Spleen (tissue), 11 donors: ENCODE measurements around the gene BMPR1A. TPM values are rescaled to one million over a fixed set of nuclear protein-coding genes. Genes with fewer than 3 reads are reported as not detected.
A peak's percentile ranks its signal among the peaks of the same experiment; 100 is the strongest.
"Not testable (repeated sequence)": the region's sequence is repeated elsewhere in the genome, so short reads cannot be mapped to it uniquely, and the experiment has no call there.

Experiments
- DNase-seq: peaks from one replicate; pipeline ENCODE4 v3.0.0-alpha.2; 2020
- H3K27ac ChIP-seq, 8 donors: fragments of 200-600 bp; sonication (generic) in 7 of 8; 1 replicate in 4 of 8; 2 replicates in 4 of 8; pipeline versions ENCODE4 v1.5.0 to v1.8.0; 2016 to 2021; ENCODE audit warnings: inconsistent platforms in 4 of 8, mild to moderate bottlenecking in 4 of 8, moderate library complexity in 1 of 8
- H3K27me3 ChIP-seq, 7 donors: fragments of 200-600 bp; sonication (generic) in 6 of 7; replicated peaks in 1 of 7; 1 replicate in 4 of 7; 2 replicates in 3 of 7; pipeline versions ENCODE4 v1.5.0 to v1.8.0; 2016 to 2021; ENCODE audit warnings: inconsistent platforms in 3 of 7, mild to moderate bottlenecking in 1 of 7
- H3K36me3 ChIP-seq, 6 donors: fragments of 200-600 bp; sonication (generic) in 5 of 6; 1 replicate in 4 of 6; 2 replicates in 2 of 6; pipeline versions ENCODE4 v1.5.0 to v1.8.0; 2016 to 2021; ENCODE audit warnings: inconsistent platforms in 2 of 6
- H3K4me1 ChIP-seq, 6 donors: fragments of 200-600 bp; sonication (generic) in 5 of 6; 1 replicate in 3 of 6; 2 replicates in 3 of 6; pipeline versions ENCODE4 v1.5.0 to v1.8.0; 2016 to 2021; ENCODE audit warnings: inconsistent platforms in 3 of 6
- H3K4me3 ChIP-seq, 8 donors: fragments of 200-600 bp; sonication (generic) in 7 of 8; 1 replicate in 4 of 8; 2 replicates in 4 of 8; pipeline versions ENCODE4 v1.5.0 to v1.8.0; 2016 to 2021; ENCODE audit warnings: inconsistent platforms in 4 of 8, mild to moderate bottlenecking in 4 of 8, moderate library complexity in 2 of 8
- H3K9me3 ChIP-seq, 8 donors: fragments of 200-600 bp; sonication (generic) in 7 of 8; 1 replicate in 4 of 8; 2 replicates in 4 of 8; pipeline versions ENCODE4 v1.5.0 to v1.8.0; 2016 to 2021; ENCODE audit warnings: inconsistent platforms in 4 of 8
- POLR2A ChIP-seq, 3 donors: fragments of 450-650 bp; IDR thresholded peaks; one replicate each; pipeline ENCODE4 v1.5.1; 2017; ENCODE audit warnings: antibody characterized with exemption in 3 of 3, mild to moderate bottlenecking in 1 of 3
- POLR2AphosphoS5 ChIP-seq, 3 donors: sonication (generic); formaldehyde crosslinking; IDR thresholded peaks; one replicate each; pipeline ENCODE4 v1.5.1; 2017; ENCODE audit warnings: antibody characterized with exemption in 3 of 3
- WGBS, 5 donors: extraction: QIAGEN DNeasy Blood & Tissue Kit in 3 of 5; methylation state at CpG; one replicate each; pipeline versions ENCODE4 v1.1.5 to v1.1.7; 2013 to 2018; 5-methylcytosine and 5-hydroxymethylcytosine counted together
- intact Hi-C: fragments of 100-400 bp; cut with DNase I; formaldehyde crosslinking; loops from one replicate; pipeline ENCODE4 v1.15.0; 2023; ENCODE audit warnings: low total_unique reads
- polyA plus RNA-seq, 3 donors: library from polyadenylated mRNA; stranded (reverse); fragments of 200-250 nt; gene quantifications; one replicate each; pipeline ENCODE4 v1.2.1, GENCODE V29; 2013
- total RNA-seq, 7 donors: library from RNA; depleted of rRNA in 3 of 7; stranded (reverse); fragments of >200 nt in 3 of 7; fragmentation: NEBNext Ultra II Directional in 4 of 7; extraction: Animal tissue kit (Norgen Biotek cat#: 25700) in 4 of 7; gene quantifications; one replicate each; pipeline versions ENCODE4 v1.1.0 to v1.2.1, GENCODE V29; 2016 to 2021
- TF ChIP-seq, protein P1 (sequence below), 11 experiments: fragments of 200-600 bp in 7 of 11; fragments of 450-650 bp in 4 of 11; sonication (generic) in 4 of 11; IDR thresholded peaks in 8 of 11; conservative IDR thresholded peaks in 3 of 11; 1 replicate in 7 of 11; 2 replicates in 4 of 11; pipeline versions ENCODE4 v1.4.0 to v1.8.0; 2016 to 2021; ENCODE audit warnings: antibody characterized with exemption in 11 of 11, inconsistent platforms in 4 of 11, mild to moderate bottlenecking in 1 of 11
- donor health status: healthy with polysubstance abuse.
- donor health status: DM: no; HTN: no; CAD: no; lungs with moderate emphysema.
- donor health status: DM: no; HTN: no; CAD: no.
- donor health status: Bipolar disorder and iron deficiency.
- donor health status: healthy.
- donor health status: DM: no; HTN: no; CAD: no.
- donor health status: DM: yes; HTN: yes; CAD: no.

Gene BMPR1A
- total and polyA plus RNA-seq, 10 donors: 1.3 to 17.9 (median 10.2) TPM

DNA sequence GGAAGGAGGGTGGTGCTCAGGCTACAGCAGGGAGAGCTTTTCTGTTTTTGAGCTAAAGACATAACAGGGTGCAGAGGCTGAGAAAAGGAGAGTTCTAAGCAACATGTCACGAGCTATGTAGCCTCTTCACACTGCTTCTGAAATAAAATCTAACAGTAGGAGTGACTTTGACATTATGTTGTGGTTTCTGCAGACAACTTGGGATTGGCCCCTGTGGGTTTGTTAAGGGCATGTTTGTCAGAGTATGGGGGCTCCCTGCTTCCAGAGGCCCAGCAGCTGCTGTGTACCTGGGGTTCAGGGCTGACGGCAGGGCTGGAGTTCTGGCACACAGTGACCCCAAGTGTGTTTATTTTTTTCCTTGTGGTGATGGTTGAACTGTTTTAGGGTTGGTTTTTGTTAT, 176.3 kb downstream of the BMPR1A start:
- 73 to 86% (median 78%) methylated on average over 2 of the region's 2 CpGs for WGBS, 5 donors
- H3K4me3 ChIP-seq: no peak overlapping the region
- no peak overlapping the region for H3K27ac ChIP-seq
- peaks cover 0 to 70% (median 6%) of the 10 kb centered on the region in 6 donors for H3K36me3 ChIP-seq
- TF ChIP-seq, protein P1, sequence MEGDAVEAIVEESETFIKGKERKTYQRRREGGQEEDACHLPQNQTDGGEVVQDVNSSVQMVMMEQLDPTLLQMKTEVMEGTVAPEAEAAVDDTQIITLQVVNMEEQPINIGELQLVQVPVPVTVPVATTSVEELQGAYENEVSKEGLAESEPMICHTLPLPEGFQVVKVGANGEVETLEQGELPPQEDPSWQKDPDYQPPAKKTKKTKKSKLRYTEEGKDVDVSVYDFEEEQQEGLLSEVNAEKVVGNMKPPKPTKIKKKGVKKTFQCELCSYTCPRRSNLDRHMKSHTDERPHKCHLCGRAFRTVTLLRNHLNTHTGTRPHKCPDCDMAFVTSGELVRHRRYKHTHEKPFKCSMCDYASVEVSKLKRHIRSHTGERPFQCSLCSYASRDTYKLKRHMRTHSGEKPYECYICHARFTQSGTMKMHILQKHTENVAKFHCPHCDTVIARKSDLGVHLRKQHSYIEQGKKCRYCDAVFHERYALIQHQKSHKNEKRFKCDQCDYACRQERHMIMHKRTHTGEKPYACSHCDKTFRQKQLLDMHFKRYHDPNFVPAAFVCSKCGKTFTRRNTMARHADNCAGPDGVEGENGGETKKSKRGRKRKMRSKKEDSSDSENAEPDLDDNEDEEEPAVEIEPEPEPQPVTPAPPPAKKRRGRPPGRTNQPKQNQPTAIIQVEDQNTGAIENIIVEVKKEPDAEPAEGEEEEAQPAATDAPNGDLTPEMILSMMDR (IDR thresholded peaks at IDR 0.05 in 8 of 11, conservative IDR thresholded peaks at IDR 0.05 in 3 of 11): no peak
- no peak for TF ChIP-seq POLR2A (IDR thresholded peaks at IDR 0.05)
- TF ChIP-seq POLR2AphosphoS5 (IDR thresholded peaks at IDR 0.05): no peak
- no peak for DNase-seq
- no peaks in the 10 kb centered on the region for H3K4me1 ChIP-seq
- H3K27me3 ChIP-seq: no peaks in the 10 kb centered on the region
- no peaks in the 10 kb centered on the region for H3K9me3 ChIP-seq
- intact Hi-C loops: no loop called here

DNA sequence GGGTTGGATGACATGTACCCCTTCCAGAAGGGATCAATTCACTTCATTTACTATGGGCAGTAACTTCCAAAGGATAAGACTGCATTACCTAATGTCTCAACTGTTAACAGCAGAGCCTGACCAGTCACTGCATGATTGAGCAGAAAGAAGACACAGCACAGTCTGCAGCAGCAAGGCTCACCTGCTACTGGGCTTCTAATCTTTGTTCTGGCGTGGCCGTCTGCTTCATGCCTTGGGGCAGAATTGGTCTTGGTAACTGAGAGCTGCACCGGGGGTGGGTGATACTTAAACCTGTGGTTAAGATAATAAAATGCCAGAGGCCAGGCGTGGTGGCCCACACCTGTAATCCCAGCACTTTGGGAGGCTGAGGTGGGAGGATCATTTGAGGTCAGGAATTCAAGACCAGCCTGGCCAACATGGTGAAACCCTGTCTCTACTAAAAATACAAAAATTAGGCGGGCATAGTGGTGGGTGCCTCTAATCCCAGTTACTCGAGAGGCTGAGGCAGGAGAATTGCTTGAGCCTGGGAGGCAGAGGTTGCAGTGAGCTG, 177.8 kb downstream of the BMPR1A start:
- WGBS, 5 donors: 83 to 91% (median 86%) methylated on average over 6 of the region's 6 CpGs
- intact Hi-C loops: not testable (repeated sequence)

DNA sequence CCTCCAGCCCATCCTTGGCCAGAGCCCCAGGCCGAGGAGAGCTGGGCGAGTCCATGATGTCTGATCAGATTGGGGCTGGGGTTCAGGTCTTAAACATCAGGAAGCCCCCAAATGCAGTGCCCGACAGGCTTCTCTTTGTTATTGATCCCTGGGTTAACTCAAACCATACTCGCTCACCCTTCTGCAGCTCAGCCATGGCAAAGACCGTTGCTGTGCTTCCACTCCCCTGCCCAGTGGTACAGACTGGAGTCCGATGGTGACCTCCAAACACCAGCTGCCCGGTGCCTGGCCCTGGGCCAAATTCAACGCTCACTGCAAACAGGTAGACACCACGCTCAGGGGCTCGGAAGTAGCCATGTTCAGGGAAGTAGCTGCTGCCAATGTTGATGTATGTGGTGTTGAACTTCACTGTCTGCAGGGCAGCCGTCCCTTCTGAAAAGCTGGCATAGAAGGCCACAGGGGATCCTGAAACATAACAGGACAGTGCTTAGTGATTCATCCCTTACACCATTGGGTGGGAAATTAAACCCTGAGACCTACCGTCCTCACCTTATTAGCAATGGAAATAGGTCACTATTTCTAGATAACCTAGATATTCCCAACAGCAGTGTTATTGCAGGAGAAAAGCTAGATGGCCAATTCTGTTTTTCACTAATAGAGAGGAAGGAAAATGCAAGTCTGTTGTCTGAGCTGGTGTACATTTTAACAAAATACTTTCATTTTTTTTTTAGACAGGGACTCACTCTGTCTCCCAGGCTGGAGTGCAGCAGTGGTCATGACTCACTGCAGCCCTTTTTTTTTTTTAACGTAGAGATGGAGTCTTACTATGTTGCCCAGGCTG, 180.5 kb downstream of the BMPR1A start:
- whole genome bisulfite sequencing, 5 donors: 80 to 90% (median 83%) methylated on average over 7 to 13 of the region's 13 CpGs
- Histone ChIP-seq H3K9me3 (no peaks in the 10 kb centered on the region), H3K27ac (no peak overlapping the region), H3K4me3 (no peak overlapping the region), H3K27me3 (no peaks in the 10 kb centered on the region), H3K36me3 (peaks cover 0 to 59% (median 5%) of the 10 kb centered on the region in 6 donors), H3K4me1 (peaks cover 4 to 33% (median 15%) of the 10 kb centered on the region in 6 donors)
- no peak for DNase-seq
- TF ChIP-seq POLR2AphosphoS5 (IDR thresholded peaks at IDR 0.05): peak in 1 of 3 donors; percentile 20
- TF ChIP-seq, protein P1 (IDR thresholded peaks at IDR 0.05 in 8 of 11, conservative IDR thresholded peaks at IDR 0.05 in 3 of 11): no peak
- intact Hi-C loops: no loop called here

More for the DNA sequence above, 177.8 kb downstream of the BMPR1A start:
- DNase-seq, H3K4me1 ChIP-seq, H3K9me3 ChIP-seq, H3K4me3 ChIP-seq, H3K27me3 ChIP-seq, H3K27ac ChIP-seq: not testable (repeated sequence)
- H3K36me3 ChIP-seq: peaks cover 0 to 74% (median 5%) of the 10 kb centered on the region in 6 donors

GRCh38 chr10:86937502-86938154, 181.2 kb downstream of the BMPR1A start:
- Histone ChIP-seq H3K27ac (no peak overlapping the region), H3K36me3 (peaks cover 0 to 66% (median 5%) of the 10 kb centered on the region in 6 donors), H3K27me3 (no peaks in the 10 kb centered on the region), H3K4me3 (no peak overlapping the region), H3K4me1 (peaks cover 4 to 41% (median 19%) of the 10 kb centered on the region in 6 donors), H3K9me3 (no peaks in the 10 kb centered on the region)
- intact Hi-C loops: no loop called here
- TF ChIP-seq POLR2A (IDR thresholded peaks at IDR 0.05) (no peak), POLR2AphosphoS5 (IDR thresholded peaks at IDR 0.05) (no peak)
- TF ChIP-seq, protein P1 (IDR thresholded peaks at IDR 0.05 in 8 of 11, conservative IDR thresholded peaks at IDR 0.05 in 3 of 11): no peak
- WGBS, 5 donors: 59 to 79% (median 72%) methylated on average over 6 of the region's 6 CpGs
- no peak for DNase-seq
